Activated CD8-positive, alpha-beta T cell treated with anti-CD3 and anti-CD28 coated beads, Interleukin-2, amount 10 ng/mL, durations not matched to agents 7 days and 5 days (primary cell): Measurements from ENCODE around the gene GLYR1. TPM values are rescaled to one million over a fixed set of nuclear protein-coding genes. Genes with fewer than 3 reads are reported as not detected.

ENCODE experiments used
- ATAC-seq: fragments of 150-1000 bp; cut with Tn5 transposase; one replicate; pipeline ENCODE4 v1.10.0; 2021; ENCODE audit warnings: moderate library complexity
- CTCF ChIA-PET: fragments of 350-600 bp; sonication (Branson Sonifier 250); formaldehyde crosslinking; loops from one replicate; lab custom pipeline; 2021; ENCODE audit warnings: antibody characterized with exemption; lab: Charles Lee
- POLR2A ChIA-PET: fragments of 350-600 bp; sonication (Branson Sonifier 250); formaldehyde crosslinking; loops from one replicate; lab custom pipeline; 2021; ENCODE audit warnings: antibody characterized with exemption; lab: Charles Lee
- DNase-seq: peaks from one replicate; pipeline ENCODE4 v3.0.0-alpha.2; 2020
- H3K27ac Mint-ChIP-seq: one replicate; pipeline ENCODE4 v1.8.0; 2021; ENCODE audit warnings: mild to moderate bottlenecking, mixed read lengths
- H3K27me3 Mint-ChIP-seq: one replicate; pipeline ENCODE4 v1.8.0; 2021; ENCODE audit warnings: low read depth, mixed read lengths
- H3K36me3 Mint-ChIP-seq: one replicate; pipeline ENCODE4 v1.8.0; 2021; ENCODE audit warnings: low read depth, mixed read lengths
- H3K4me1 Mint-ChIP-seq: one replicate; pipeline ENCODE4 v1.8.0; 2021; ENCODE audit warnings: low read depth, mixed read lengths
- H3K4me3 Mint-ChIP-seq: one replicate; pipeline ENCODE4 v1.8.0; 2021; ENCODE audit warnings: mild to moderate bottlenecking, mixed read lengths
- H3K9me3 Mint-ChIP-seq: one replicate; pipeline ENCODE4 v1.8.0; 2022; ENCODE audit warnings: mixed read lengths; ENCODE audit not compliant: insufficient read depth
- total RNA-seq, 2 experiments: library from RNA; stranded (reverse); gene quantifications; one replicate each; pipeline ENCODE4 v1.2.3, GENCODE V29; 2021

Gene GLYR1
- total RNA-seq, 2 experiments from 2014 or later: 92.2 to 95.7 TPM

GRCh38 chr16:4836727-4837126 is 10.4 kb downstream of the GLYR1 start:
- POLR2A ChIA-PET: no interaction called here
- CTCF ChIA-PET: no interaction called here
- Mint-ChIP-seq H3K36me3 (peaks cover 62% of the 10 kb centered on the region), H3K27me3 (no peaks in the 10 kb centered on the region), H3K4me1 (peaks cover 14% of the 10 kb centered on the region), H3K9me3 (no peaks in the 10 kb centered on the region), H3K27ac (no peak overlapping the region), H3K4me3 (no peak overlapping the region)
- ATAC-seq (no peak), DNase-seq (no peak)

GRCh38 chr16:4833584-4833983 is 13.5 kb downstream of the GLYR1 start:
- Mint-ChIP-seq H3K36me3 (peaks cover 54% of the 10 kb centered on the region), H3K27me3 (no peaks in the 10 kb centered on the region), H3K27ac (no peak overlapping the region), H3K4me3 (no peak overlapping the region), H3K9me3 (no peaks in the 10 kb centered on the region), H3K4me1 (peaks cover 14% of the 10 kb centered on the region)
- ChIA-PET POLR2A (interaction anchor here (1.3 kb wide), 1 partner anchor 13 kb away, joined by 5 read pairs; the partner anchor contains the start of genes GLYR1 and UBN1), CTCF (interaction anchor here (0.8 to 1.2 kb wide), 2 partner anchors 122 to 259 kb away, joined by 3 to 6 read pairs; no protein-coding TSS in a partner anchor)
- DNase-seq (no peak), ATAC-seq (peak; percentile 21)

- no peaks in the 10 kb centered on the region for H3K27me3 Mint-ChIP-seq
- H3K36me3 Mint-ChIP-seq: peaks cover 54% of the 10 kb centered on the region
- POLR2A ChIA-PET: interaction anchor here (1.3 kb wide), 1 partner anchor 14 kb away, joined by 5 read pairs; the partner anchor contains the start of genes GLYR1 and UBN1
- H3K4me1 Mint-ChIP-seq: peaks cover 14% of the 10 kb centered on the region
- CTCF ChIA-PET: interaction anchor here (0.8 kb wide), 2 partner anchors 12 to 259 kb away, joined by 3 read pairs; no protein-coding TSS in a partner anchor
- ATAC-seq (no peak), DNase-seq (no peak)
- H3K4me3 Mint-ChIP-seq: no peak overlapping the region
- H3K27ac Mint-ChIP-seq: peak overlapping the region; percentile 20
- H3K9me3 Mint-ChIP-seq: no peaks in the 10 kb centered on the region
Measured at GRCh38 chr16:4832698-4833343, 14.3 kb downstream of the GLYR1 start.

DNA sequence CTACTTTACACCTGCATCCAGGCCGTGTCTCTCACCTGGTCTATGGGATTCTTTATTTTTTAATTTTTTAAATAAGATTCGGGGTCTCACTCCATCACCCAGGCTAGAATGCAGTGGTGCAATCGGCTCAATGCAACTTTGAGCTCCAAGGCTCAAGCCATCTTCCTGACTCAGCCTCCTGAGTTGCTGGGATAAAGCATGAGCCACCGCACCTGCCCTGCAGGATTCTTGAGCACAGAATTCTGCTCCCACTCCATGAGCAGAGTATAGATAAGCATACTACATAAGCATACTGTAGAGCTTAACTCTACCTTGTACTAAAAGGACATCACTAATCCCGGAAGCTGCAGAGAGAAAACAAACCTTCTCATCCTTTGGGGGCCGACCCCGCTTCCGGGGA is 15.5 kb downstream of the GLYR1 start:
- no peak for ATAC-seq
- no peaks in the 10 kb centered on the region for H3K9me3 Mint-ChIP-seq
- H3K27ac Mint-ChIP-seq: no peak overlapping the region
- ChIA-PET CTCF (no interaction called here), POLR2A (no interaction called here)
- H3K4me3 Mint-ChIP-seq: no peak overlapping the region
- peaks cover 14% of the 10 kb centered on the region for H3K4me1 Mint-ChIP-seq
- no peaks in the 10 kb centered on the region for H3K27me3 Mint-ChIP-seq
- no peak for DNase-seq
- H3K36me3 Mint-ChIP-seq: peaks cover 54% of the 10 kb centered on the region

DNA sequence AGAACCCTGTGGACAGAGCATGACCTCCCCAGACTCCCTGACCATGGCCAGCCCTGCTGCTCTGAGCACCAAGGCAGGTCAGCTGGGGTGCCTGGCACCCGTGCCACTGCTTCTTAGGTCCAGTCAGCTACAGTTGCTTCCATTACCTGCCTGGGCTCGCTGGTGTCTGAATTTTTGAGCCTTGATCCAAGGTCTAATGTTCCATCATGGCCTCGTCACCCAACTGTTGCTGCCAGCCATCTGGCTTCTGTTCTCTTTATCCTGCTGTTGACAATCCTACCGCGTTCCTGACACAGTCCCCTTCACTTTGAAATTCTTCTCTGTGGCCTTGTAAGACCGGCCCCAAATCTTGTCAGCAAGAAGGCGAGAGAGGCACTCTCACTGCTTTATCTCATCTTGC is 16.7 kb downstream of the GLYR1 start:
- Mint-ChIP-seq H3K4me3 (no peak overlapping the region), H3K27me3 (no peaks in the 10 kb centered on the region), H3K9me3 (no peaks in the 10 kb centered on the region), H3K36me3 (peaks cover 53% of the 10 kb centered on the region), H3K27ac (no peak overlapping the region), H3K4me1 (peaks cover 14% of the 10 kb centered on the region)
- no peak for ATAC-seq
- no peak for DNase-seq
- ChIA-PET CTCF (no interaction called here), POLR2A (interaction anchor here (0.6 kb wide), 1 partner anchor 291 kb away, joined by 3 read pairs; no protein-coding TSS in a partner anchor)

DNA sequence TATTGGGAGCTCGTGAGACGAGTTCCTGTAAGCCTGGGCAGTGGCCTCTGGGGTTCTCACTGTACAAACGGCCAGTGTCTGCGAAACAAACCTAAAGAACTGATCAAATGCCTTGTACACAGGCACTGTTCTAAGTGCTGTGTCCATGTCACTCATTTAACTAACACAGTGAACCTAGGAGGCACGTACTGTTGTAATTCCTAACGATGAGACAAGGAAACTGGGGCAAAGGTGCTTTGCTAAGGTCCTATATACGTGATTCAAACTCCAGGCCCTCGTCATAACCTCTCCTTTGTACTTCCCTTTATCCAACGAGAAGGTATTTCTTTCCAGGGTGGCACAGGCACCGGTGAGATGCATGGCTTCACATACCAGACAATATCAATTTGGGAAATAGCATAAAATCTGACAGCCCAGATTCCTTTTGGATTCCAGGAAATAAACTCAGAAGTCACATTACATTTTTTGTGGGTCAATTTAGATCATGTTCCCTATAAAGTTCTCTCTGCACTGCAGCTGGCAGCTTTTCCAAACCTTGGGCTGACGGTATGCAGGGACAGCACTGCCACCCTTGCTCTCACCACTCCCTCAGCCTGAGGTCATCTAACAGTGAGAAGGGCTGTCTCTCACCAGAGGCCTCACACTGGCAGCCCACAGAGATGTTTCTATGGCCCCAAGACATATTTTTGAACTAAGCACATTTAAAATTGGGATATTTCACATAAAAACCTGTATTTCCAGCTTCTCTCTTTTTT is 18.3 kb downstream of the GLYR1 start:
- peaks cover 61% of the 10 kb centered on the region for H3K36me3 Mint-ChIP-seq
- DNase-seq (no peak), ATAC-seq (no peak)
- ChIA-PET CTCF (no interaction called here), POLR2A (no interaction called here)
- no peak overlapping the region for H3K4me3 Mint-ChIP-seq
- H3K4me1 Mint-ChIP-seq: peaks cover 6% of the 10 kb centered on the region
- no peak overlapping the region for H3K27ac Mint-ChIP-seq
- no peaks in the 10 kb centered on the region for H3K9me3 Mint-ChIP-seq
- no peaks in the 10 kb centered on the region for H3K27me3 Mint-ChIP-seq

DNA sequence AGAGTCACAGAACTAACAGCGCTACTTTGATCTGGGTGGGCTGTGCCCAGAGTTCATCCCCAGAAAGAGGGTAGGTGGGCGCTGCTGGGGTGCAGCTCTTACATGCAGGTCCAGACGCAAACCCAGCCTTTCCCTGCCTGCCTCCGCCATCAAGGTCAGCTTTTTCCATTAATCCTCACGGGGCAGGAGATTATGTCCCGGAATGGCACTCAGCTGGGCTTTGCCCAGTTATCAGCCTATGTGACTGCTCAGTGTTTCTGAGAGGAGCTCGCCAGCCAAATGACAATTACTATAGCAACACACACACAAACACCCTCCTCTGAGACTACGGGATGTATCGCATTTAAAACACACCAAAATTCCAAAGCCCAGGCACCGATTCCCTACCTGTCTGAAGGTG is 20.1 kb downstream of the GLYR1 start:
- DNase-seq: no peak
- no peaks in the 10 kb centered on the region for H3K9me3 Mint-ChIP-seq
- ATAC-seq: no peak
- POLR2A ChIA-PET: interaction anchor here (0.8 kb wide), 1 partner anchor 24 kb away, joined by 3 read pairs; the partner anchor contains the start of gene ROGDI
- H3K4me1 Mint-ChIP-seq: no peaks in the 10 kb centered on the region
- no peaks in the 10 kb centered on the region for H3K27me3 Mint-ChIP-seq
- H3K36me3 Mint-ChIP-seq: peaks cover 60% of the 10 kb centered on the region
- H3K27ac Mint-ChIP-seq: no peak overlapping the region
- CTCF ChIA-PET: no interaction called here
- no peak overlapping the region for H3K4me3 Mint-ChIP-seq

- Mint-ChIP-seq H3K9me3 (no peaks in the 10 kb centered on the region), H3K36me3 (peaks cover 60% of the 10 kb centered on the region), H3K4me1 (no peaks in the 10 kb centered on the region), H3K27ac (no peak overlapping the region), H3K27me3 (no peaks in the 10 kb centered on the region), H3K4me3 (no peak overlapping the region)
- ChIA-PET CTCF (no interaction called here), POLR2A (no interaction called here)
- no peak for DNase-seq
- no peak for ATAC-seq
Measured at GRCh38 chr16:4826526-4826925, 20.6 kb downstream of the GLYR1 start.

DNA sequence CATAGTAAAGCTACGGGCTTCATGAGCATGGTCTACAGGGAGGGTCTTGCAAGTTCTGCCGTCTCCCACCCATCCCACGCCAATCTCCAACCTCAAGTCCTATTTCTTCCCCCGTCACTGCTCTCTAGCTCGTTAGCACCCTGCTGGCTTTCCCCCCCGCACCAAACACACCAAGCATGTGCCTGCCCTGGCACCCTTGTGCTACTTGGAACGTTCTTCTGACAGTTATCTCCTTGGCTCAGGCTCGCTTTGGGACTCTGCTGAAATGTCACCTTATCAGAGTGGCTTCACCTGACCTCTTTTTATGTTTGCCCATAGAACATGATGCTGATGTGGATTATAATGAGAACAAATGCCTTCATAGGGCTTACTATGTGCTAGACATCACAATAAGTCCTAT is 21.9 kb downstream of the GLYR1 start:
- CTCF ChIA-PET: no interaction called here
- peaks cover 58% of the 10 kb centered on the region for H3K36me3 Mint-ChIP-seq
- no peak overlapping the region for H3K27ac Mint-ChIP-seq
- H3K4me1 Mint-ChIP-seq: no peaks in the 10 kb centered on the region
- ATAC-seq (no peak), DNase-seq (no peak)
- no peaks in the 10 kb centered on the region for H3K27me3 Mint-ChIP-seq
- POLR2A ChIA-PET: no interaction called here
- no peak overlapping the region for H3K4me3 Mint-ChIP-seq
- H3K9me3 Mint-ChIP-seq: no peaks in the 10 kb centered on the region

DNA sequence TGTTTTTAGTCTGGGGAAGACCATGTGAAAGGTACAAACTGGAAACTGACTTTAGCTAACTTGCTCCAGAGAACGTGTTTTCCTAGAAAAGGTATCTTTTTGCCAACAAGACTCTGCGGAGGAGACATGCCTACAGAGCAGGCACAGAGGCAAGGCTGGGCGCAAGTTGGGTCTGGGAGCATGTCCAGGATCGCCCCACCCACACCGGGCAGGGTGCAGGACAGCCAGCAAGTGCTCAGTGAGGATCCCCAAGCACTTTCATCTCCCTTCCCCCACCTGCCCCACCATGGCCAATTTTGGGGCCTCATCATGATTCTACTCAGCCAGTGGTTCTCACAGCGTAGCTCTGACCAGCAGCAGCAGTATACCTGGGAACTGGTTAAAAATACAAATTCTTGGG is 26.4 kb downstream of the GLYR1 start:
- ATAC-seq (no peak), DNase-seq (no peak)
- Mint-ChIP-seq H3K27ac (no peak overlapping the region), H3K9me3 (no peaks in the 10 kb centered on the region), H3K4me3 (no peak overlapping the region), H3K27me3 (no peaks in the 10 kb centered on the region), H3K4me1 (no peaks in the 10 kb centered on the region), H3K36me3 (peaks cover 57% of the 10 kb centered on the region)
- POLR2A ChIA-PET: no interaction called here
- CTCF ChIA-PET: interaction anchor here (1.4 kb wide), 1 partner anchor 12 kb away, joined by 3 read pairs; no protein-coding TSS in a partner anchor

GRCh38 chr16:4814542-4815173 is 32.4 kb downstream of the GLYR1 start:
- Mint-ChIP-seq H3K4me3 (no peak overlapping the region), H3K27me3 (no peaks in the 10 kb centered on the region), H3K4me1 (no peaks in the 10 kb centered on the region), H3K9me3 (no peaks in the 10 kb centered on the region), H3K36me3 (peaks cover 57% of the 10 kb centered on the region), H3K27ac (no peak overlapping the region)
- ChIA-PET CTCF (no interaction called here), POLR2A (no interaction called here)
- DNase-seq (no peak), ATAC-seq (no peak)

DNA sequence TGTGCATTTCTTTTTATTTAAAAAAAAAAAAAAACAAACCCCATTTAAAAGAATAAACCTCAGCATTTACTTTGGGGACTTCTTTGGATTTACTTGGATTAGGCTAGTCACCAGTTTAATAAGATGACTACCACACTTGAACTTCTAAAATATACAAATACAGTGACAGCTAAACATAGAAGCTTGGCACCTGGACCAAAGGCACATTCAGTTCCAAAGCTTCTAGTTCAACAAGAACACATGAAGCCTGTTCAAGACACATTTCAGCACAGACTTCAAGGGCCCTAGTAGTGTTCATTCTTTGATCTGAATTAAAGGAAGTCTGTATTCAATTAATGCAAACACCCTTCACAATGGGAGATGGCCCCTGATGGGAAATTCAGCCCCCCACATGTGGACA is 33.0 kb downstream of the GLYR1 start:
- Mint-ChIP-seq H3K9me3 (no peaks in the 10 kb centered on the region), H3K4me1 (no peaks in the 10 kb centered on the region), H3K4me3 (no peak overlapping the region), H3K27ac (no peak overlapping the region), H3K36me3 (peaks cover 54% of the 10 kb centered on the region), H3K27me3 (no peaks in the 10 kb centered on the region)
- DNase-seq (no peak), ATAC-seq (no peak)
- ChIA-PET CTCF (no interaction called here), POLR2A (no interaction called here)
